HEK293 (cell line): Measurements from ENCODE around the gene FAM136A.

Experiments used
- CTCF ChIA-PET: fragments of 350-600 bp; formaldehyde crosslinking; extraction: SDS; loops from one replicate; lab custom pipeline; 2021; ENCODE audit warnings: antibody characterized with exemption; lab: Yijun Ruan, JAX
- POLR2A ChIA-PET: fragments of 300-600 bp; formaldehyde crosslinking; extraction: SDS; loops from one replicate; lab custom pipeline; 2020; ENCODE audit warnings: antibody characterized with exemption, inconsistent platforms; lab: Yijun Ruan, JAX
- H3K27ac ChIP-seq: fragments of 200-500 bp; sonication (Bioruptor generic); 2 replicates; pipeline ENCODE4 v1.5.1; 2014; ENCODE audit warnings: low read depth, low read length, control low read depth, inconsistent platforms; ENCODE audit errors: extremely low read depth
- H3K36me3 ChIP-seq, 2 experiments: fragments of 200-500 bp in 1 of 2; sonication (Bioruptor generic) in 1 of 2; 1 replicate in 1 of 2; 2 replicates in 1 of 2; pipeline ENCODE4 v1.5.1; 2014 to 2017; ENCODE audit warnings: inconsistent platforms in 2 of 2, low read length in 2 of 2; ENCODE audit not compliant: control insufficient read depth in 2 of 2, insufficient read depth in 1 of 2
- H3K4me1 ChIP-seq: fragments of 200-500 bp; sonication (Bioruptor generic); 2 replicates; pipeline ENCODE4 v1.5.1; 2014; ENCODE audit warnings: mild to moderate bottlenecking, low read length, inconsistent platforms; ENCODE audit not compliant: control insufficient read depth, insufficient read depth
- H3K4me3 ChIP-seq: 2 replicates; pipeline ENCODE4 v1.5.1; 2011; ENCODE audit warnings: low read depth, mild to moderate bottlenecking, control low read depth, low read length, moderate library complexity
- H3K9me3 ChIP-seq: fragments of 200-500 bp; sonication (Bioruptor generic); 2 replicates; pipeline ENCODE4 v1.5.1; 2014; ENCODE audit warnings: low read depth, low read length, inconsistent platforms; ENCODE audit not compliant: control insufficient read depth, insufficient read depth
- EGR2 ChIP-seq: fragments of 450-650 bp; formaldehyde crosslinking; IDR thresholded peaks from 2 replicates; pipeline ENCODE4 v1.5.1; 2016; ENCODE audit warnings: low read depth, missing biosample characterization, missing genetic modification characterization
- GLI4 ChIP-seq: fragments of 450-650 bp; formaldehyde crosslinking; IDR thresholded peaks from 2 replicates; pipeline ENCODE4 v1.5.1; 2016; ENCODE audit warnings: missing biosample characterization, missing genetic modification characterization
- HIC1 ChIP-seq: fragments of 450-650 bp; formaldehyde crosslinking; IDR thresholded peaks from 2 replicates; pipeline ENCODE4 v1.5.1; 2016; ENCODE audit warnings: missing biosample characterization, missing genetic modification characterization
- KLF7 ChIP-seq: fragments of 450-650 bp; formaldehyde crosslinking; IDR thresholded peaks from 2 replicates; pipeline ENCODE4 v1.5.1; 2016; ENCODE audit warnings: missing biosample characterization, missing genetic modification characterization, borderline replicate concordance
- OVOL3 ChIP-seq: fragments of 450-650 bp; formaldehyde crosslinking; IDR thresholded peaks from 2 replicates; pipeline ENCODE4 v1.5.1; 2016; ENCODE audit warnings: missing biosample characterization, missing genetic modification characterization
- PRDM1 ChIP-seq: fragments of 450-650 bp; formaldehyde crosslinking; IDR thresholded peaks from 2 replicates; pipeline ENCODE4; 2016; ENCODE audit warnings: missing biosample characterization, missing genetic modification characterization
- REST ChIP-seq: fragments of 450-650 bp; formaldehyde crosslinking; IDR thresholded peaks from 2 replicates; pipeline ENCODE4 v1.5.1; 2016; ENCODE audit warnings: missing biosample characterization, missing genetic modification characterization
- TCF7L2 ChIP-seq: IDR thresholded peaks from 2 replicates; pipeline ENCODE4 v1.6.1; 2011; ENCODE audit warnings: low read depth, mild to moderate bottlenecking, inconsistent platforms, low read length, moderate library complexity, borderline replicate concordance
- YY1 ChIP-seq: fragments of 450-650 bp; formaldehyde crosslinking; IDR thresholded peaks from 2 replicates; pipeline ENCODE4 v1.5.1; 2018; ENCODE audit warnings: missing biosample characterization, missing genetic modification characterization
- ZBTB26 ChIP-seq: fragments of 450-650 bp; formaldehyde crosslinking; optimal IDR thresholded peaks from 2 replicates; pipeline ENCODE3; 2016; ENCODE audit warnings: missing biosample characterization, mild to moderate bottlenecking, missing genetic modification characterization
- ZBTB48 ChIP-seq: fragments of 450-650 bp; formaldehyde crosslinking; IDR thresholded peaks from 2 replicates; pipeline ENCODE4 v1.5.1; 2016; ENCODE audit warnings: missing biosample characterization, missing genetic modification characterization
- ZBTB7A ChIP-seq: fragments of 450-650 bp; formaldehyde crosslinking; IDR thresholded peaks from 2 replicates; pipeline ENCODE4 v1.5.1; 2016; ENCODE audit warnings: low read depth, missing biosample characterization, missing genetic modification characterization
- ZNF10 ChIP-seq: fragments of 450-650 bp; formaldehyde crosslinking; IDR thresholded peaks from 2 replicates; pipeline ENCODE4 v1.5.1; 2017; ENCODE audit warnings: missing biosample characterization, missing genetic modification characterization
- ZNF133 ChIP-seq: fragments of 450-650 bp; formaldehyde crosslinking; IDR thresholded peaks from 2 replicates; pipeline ENCODE4 v1.5.1; 2016; ENCODE audit warnings: missing biosample characterization, missing genetic modification characterization
- ZNF138 ChIP-seq: fragments of 450-650 bp; formaldehyde crosslinking; IDR thresholded peaks from 2 replicates; pipeline ENCODE4 v1.5.1; 2016; ENCODE audit warnings: missing biosample characterization, missing genetic modification characterization, borderline replicate concordance
- ZNF175 ChIP-seq: fragments of 450-650 bp; formaldehyde crosslinking; IDR thresholded peaks from 2 replicates; pipeline ENCODE4 v1.5.1; 2016; ENCODE audit warnings: missing biosample characterization, missing genetic modification characterization
- ZNF19 ChIP-seq: fragments of 450-650 bp; formaldehyde crosslinking; IDR thresholded peaks from 2 replicates; pipeline ENCODE4; 2016; ENCODE audit warnings: missing biosample characterization, missing genetic modification characterization, low read depth
- ZNF24 ChIP-seq: fragments of 450-650 bp; formaldehyde crosslinking; IDR thresholded peaks from 2 replicates; pipeline ENCODE4 v1.5.1; 2016; ENCODE audit warnings: missing biosample characterization, missing genetic modification characterization
- ZNF26 ChIP-seq: fragments of 450-650 bp; formaldehyde crosslinking; IDR thresholded peaks from 2 replicates; pipeline ENCODE4 v1.5.1; 2016; ENCODE audit warnings: missing biosample characterization, missing genetic modification characterization
- ZNF37A ChIP-seq: fragments of 450-650 bp; IDR thresholded peaks from 2 replicates; pipeline ENCODE4 v1.5.1; 2018; ENCODE audit warnings: missing biosample characterization, missing genetic modification characterization
- ZNF510 ChIP-seq: fragments of 450-650 bp; formaldehyde crosslinking; IDR thresholded peaks from 2 replicates; pipeline ENCODE4 v1.5.1; 2018; ENCODE audit warnings: mild to moderate bottlenecking, missing genetic modification characterization, missing biosample characterization; ENCODE audit not compliant: insufficient replicate concordance
- ZNF624 ChIP-seq: fragments of 450-650 bp; formaldehyde crosslinking; IDR thresholded peaks from 2 replicates; pipeline ENCODE4 v1.5.1; 2017; ENCODE audit warnings: missing biosample characterization, missing genetic modification characterization
- ZNF629 ChIP-seq: fragments of 450-650 bp; formaldehyde crosslinking; IDR thresholded peaks from 2 replicates; pipeline ENCODE4 v1.5.1; 2017; ENCODE audit warnings: missing biosample characterization, missing genetic modification characterization
- ZNF654 ChIP-seq: fragments of 450-650 bp; formaldehyde crosslinking; IDR thresholded peaks from 2 replicates; pipeline ENCODE4 v1.5.1; 2016; ENCODE audit warnings: low read depth, missing biosample characterization, missing genetic modification characterization
- ZNF664 ChIP-seq: fragments of 450-650 bp; formaldehyde crosslinking; IDR thresholded peaks from 2 replicates; pipeline ENCODE4 v1.5.1; 2016; ENCODE audit warnings: missing biosample characterization, missing genetic modification characterization
- ZNF747 ChIP-seq: fragments of 450-650 bp; formaldehyde crosslinking; IDR thresholded peaks from 2 replicates; pipeline ENCODE4 v1.5.1; 2016; ENCODE audit warnings: missing biosample characterization, missing genetic modification characterization
- ZNF791 ChIP-seq: fragments of 450-650 bp; formaldehyde crosslinking; IDR thresholded peaks from 2 replicates; pipeline ENCODE4 v1.5.1; 2016; ENCODE audit warnings: missing biosample characterization, missing genetic modification characterization
- ZNF792 ChIP-seq: fragments of 450-650 bp; formaldehyde crosslinking; IDR thresholded peaks from 2 replicates; pipeline ENCODE4 v1.5.1; 2016; ENCODE audit warnings: missing biosample characterization, missing genetic modification characterization
- ZNF830 ChIP-seq: fragments of 450-650 bp; IDR thresholded peaks from 2 replicates; pipeline ENCODE4 v1.5.0; 2018; ENCODE audit warnings: missing biosample characterization, missing genetic modification characterization, low read depth, mild to moderate bottlenecking, moderate library complexity
- ZNF843 ChIP-seq: fragments of 450-650 bp; formaldehyde crosslinking; IDR thresholded peaks from 2 replicates; pipeline ENCODE4 v1.5.1; 2016; ENCODE audit warnings: missing biosample characterization, missing genetic modification characterization
- ZSCAN30 ChIP-seq: fragments of 450-650 bp; IDR thresholded peaks from 2 replicates; pipeline ENCODE4 v1.5.1; 2018; ENCODE audit warnings: missing biosample characterization, mild to moderate bottlenecking, missing genetic modification characterization, moderate library complexity

FAM136A gene

GRCh38 chr2:70261501-70261900, 40.4 kb downstream of the FAM136A start (continued):
- no peak for TF ChIP-seq ZNF24
- TF ChIP-seq ZNF843 (tag by site-specific recombination): no peak
- TF ChIP-seq ZNF510: no peak
- no peak for TF ChIP-seq GLI4 (tag by site-specific recombination)
- TF ChIP-seq ZNF654 (tag by site-specific recombination): no peak
- no peak for TF ChIP-seq ZNF19 (tag by site-specific recombination)
- TF ChIP-seq ZNF138 (tag by site-specific recombination): no peak
- TF ChIP-seq REST (tag by site-specific recombination): no peak
- TF ChIP-seq ZNF26: no peak
- TF ChIP-seq ZNF624: no peak
- TF ChIP-seq ZNF175 (tag by site-specific recombination): no peak
- no peak for TF ChIP-seq ZNF664 (tag by site-specific recombination)
- no peak for TF ChIP-seq ZSCAN30 (tag by site-specific recombination)
- TF ChIP-seq PRDM1 (tag by site-specific recombination): no peak

- peaks cover 28 to 35% of the 10 kb centered on the region in 2 experiments for H3K36me3 ChIP-seq
- POLR2A ChIA-PET: interaction anchor here (0.5 to 3.7 kb wide), 14 partner anchors 11 to 517 kb away, joined by 3 to 62 read pairs (median 6); partner anchors contain the start of genes C2orf42, MXD1, SNRPG and TIA1
- peak overlapping the region; percentile 75; the same call in 1 of the 2 replicates for H3K27ac ChIP-seq
- H3K4me3 ChIP-seq: peak overlapping the region; percentile 85
- H3K9me3 ChIP-seq: no peaks in the 10 kb centered on the region
- CTCF ChIA-PET: interaction anchor here (0.9 to 1.2 kb wide), 2 partner anchors 346 to 347 kb away, joined by 4 to 5 read pairs; no protein-coding TSS in a partner anchor
- 0 out of 2 replicates have a peak, but pooled peaks cover 10% of the 10 kb centered on the region for H3K4me1 ChIP-seq
- no peak for TF ChIP-seq ZBTB26 (tag by site-specific recombination)
- TF ChIP-seq ZBTB48: no peak
- TF ChIP-seq ZNF629 (tag by site-specific recombination): no peak
- no peak for TF ChIP-seq ZNF37A (tag by site-specific recombination)
- no peak for TF ChIP-seq ZNF10
- no peak for TF ChIP-seq OVOL3 (tag by site-specific recombination)
- no peak for TF ChIP-seq EGR2 (tag by site-specific recombination)
- no peak for TF ChIP-seq HIC1 (tag by site-specific recombination)
- no peak for TF ChIP-seq TCF7L2
- TF ChIP-seq ZNF133 (tag by site-specific recombination): no peak
- no peak for TF ChIP-seq ZNF791 (tag by site-specific recombination)
- TF ChIP-seq KLF7 (tag by site-specific recombination): no peak
- no peak for TF ChIP-seq ZNF792
- TF ChIP-seq ZBTB7A (tag by site-specific recombination): no peak
- TF ChIP-seq YY1 (tag by site-specific recombination): no peak
- no peak for TF ChIP-seq ZNF830 (tag by site-specific recombination)
- TF ChIP-seq ZNF747: no peak
- TF ChIP-seq ZNF843 (tag by site-specific recombination): no peak
Observed at GRCh38 chr2:70258532-70258875, 43.4 kb downstream of the FAM136A start.
